GM18499 (cell line): ENCODE measurements around the gene RET.
"Not testable (repeated sequence)": the region's sequence is repeated elsewhere in the genome, so short reads cannot be mapped to it uniquely, and the experiment has no call there.

Source experiments
- ATAC-seq: cut with Tn5 transposase; IDR thresholded peaks from one replicate; pipeline ENCODE4 v1.9.1; 2021; ENCODE audit warnings: moderate number of reproducible peaks; ENCODE audit not compliant: insufficient read depth, unreplicated experiment

The RET gene

DNA sequence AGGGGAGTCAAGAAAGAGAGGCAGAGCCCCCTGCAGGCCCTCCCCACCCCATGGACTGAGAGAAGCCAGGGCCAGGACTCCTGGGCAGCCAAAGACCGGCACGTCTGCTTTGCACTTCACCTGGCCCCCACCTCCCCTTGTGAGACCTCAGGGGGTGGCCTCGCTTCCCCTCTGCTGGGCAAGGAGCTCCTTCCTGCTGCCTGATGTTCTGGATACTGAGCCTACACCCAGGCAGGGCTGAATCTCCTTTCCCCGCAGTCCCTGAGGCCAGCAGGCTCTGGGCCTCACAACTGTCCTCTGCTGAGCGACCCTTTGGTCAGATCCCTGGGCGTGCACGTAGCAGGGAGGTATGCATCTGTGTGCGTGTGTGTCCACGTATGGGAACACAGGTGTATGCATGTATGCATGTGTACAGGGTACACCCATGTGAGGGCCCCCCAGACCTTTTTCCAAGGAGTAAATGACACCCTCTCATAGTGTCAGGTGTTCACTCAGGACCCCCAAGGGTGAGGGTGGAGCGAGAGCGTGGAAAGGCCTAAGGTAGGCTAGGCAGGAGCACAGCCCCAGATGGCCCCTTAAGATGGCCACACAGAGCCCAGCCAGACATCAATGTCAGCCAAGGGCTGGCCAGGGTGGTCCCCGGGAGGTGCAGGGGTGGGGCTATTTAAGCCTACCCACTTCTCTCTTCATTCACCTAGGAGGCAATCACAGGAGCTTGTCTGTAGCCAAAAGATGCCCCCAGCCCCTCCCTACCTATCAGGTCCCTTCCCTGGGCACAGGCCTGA, 1.9 kb upstream of the RET start:
- ATAC-seq: no peak

DNA sequence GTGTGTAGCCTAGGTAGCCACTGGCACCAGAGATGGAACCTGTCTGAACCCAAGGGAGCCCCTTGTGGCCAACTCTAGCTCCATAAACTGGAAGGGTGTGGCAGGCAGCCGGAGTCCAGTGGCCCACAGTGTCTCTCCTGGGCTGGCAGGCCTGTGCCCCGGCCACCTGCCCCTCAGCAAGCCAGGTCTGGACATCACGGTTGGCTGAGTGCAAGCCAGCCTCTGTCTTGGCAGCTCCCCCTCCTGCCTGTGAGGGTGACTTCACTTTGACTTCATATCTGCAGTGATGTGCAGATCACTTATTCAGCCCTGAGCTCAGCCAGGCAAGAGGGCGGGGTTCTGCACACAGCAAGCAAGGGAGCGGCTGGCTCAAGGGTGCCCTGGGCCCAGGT, 1.3 kb upstream of the RET start:
- ATAC-seq: no peak

DNA sequence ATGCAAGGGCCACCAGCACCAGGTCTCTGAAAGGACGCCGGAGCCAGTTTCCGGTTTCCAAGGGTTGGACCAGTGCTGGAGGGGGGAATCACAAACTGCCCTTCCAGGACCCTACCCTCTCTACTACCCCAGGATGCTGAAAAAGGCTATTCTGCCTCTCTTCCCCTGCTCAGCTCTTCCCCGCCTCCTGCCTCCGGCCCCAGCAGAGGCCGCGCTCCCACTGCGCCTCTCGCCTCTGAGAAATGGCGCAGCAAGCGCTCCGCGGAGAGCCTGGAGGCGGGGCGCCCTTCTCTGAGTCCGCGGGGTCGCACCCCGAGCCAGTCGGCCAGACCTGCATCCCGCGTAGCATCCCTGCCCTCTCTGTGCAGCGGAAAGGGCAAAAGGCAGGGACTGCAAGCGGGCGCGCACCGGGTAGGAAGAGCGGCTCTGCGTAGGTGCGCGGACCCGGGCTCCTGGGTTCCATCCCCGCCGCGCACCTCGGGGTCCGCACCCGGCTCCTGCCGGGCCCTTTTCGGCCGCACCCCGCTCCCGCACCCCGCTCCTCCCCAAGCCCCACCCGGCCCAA, 476 bp upstream of the RET start:
- no peak for ATAC-seq

DNA sequence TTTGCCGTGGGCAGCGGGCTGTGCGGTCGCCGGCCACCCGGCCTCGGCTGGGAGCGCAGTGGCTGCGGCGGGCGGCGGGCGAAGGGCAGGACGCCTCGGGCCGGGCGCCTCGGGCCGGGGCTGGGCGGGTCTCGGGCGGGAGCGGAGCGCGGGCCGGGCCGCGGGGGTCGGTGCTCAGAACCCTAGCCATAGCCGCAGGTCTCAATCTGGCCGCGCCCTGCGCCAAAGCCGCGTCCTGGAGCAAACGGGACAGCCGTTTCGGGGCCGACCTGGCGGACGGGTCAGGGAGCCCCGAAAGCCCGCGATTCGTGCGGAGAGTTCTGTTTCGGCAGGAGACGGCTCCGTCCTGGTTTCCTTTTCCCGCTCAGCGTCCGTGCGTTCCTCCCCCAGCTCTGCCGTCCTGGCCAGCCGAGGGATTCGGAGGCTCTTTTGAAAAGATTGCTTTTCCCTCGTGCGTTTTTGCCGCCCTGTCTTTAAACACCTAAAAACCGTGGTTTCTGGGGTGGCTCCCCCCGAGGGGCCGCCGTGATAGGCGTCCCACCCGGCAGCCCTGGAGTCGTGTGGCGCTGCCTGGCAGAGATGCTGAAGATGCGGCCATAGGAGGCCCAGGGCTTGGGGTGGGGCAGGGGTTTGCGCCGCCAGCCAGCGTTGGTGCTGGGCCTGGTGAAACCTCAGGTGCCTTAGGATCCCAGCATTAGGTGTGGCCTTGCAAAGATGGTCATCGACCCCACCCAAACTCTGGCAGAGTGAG, 727 bp downstream of the RET start:
- no peak for ATAC-seq

DNA sequence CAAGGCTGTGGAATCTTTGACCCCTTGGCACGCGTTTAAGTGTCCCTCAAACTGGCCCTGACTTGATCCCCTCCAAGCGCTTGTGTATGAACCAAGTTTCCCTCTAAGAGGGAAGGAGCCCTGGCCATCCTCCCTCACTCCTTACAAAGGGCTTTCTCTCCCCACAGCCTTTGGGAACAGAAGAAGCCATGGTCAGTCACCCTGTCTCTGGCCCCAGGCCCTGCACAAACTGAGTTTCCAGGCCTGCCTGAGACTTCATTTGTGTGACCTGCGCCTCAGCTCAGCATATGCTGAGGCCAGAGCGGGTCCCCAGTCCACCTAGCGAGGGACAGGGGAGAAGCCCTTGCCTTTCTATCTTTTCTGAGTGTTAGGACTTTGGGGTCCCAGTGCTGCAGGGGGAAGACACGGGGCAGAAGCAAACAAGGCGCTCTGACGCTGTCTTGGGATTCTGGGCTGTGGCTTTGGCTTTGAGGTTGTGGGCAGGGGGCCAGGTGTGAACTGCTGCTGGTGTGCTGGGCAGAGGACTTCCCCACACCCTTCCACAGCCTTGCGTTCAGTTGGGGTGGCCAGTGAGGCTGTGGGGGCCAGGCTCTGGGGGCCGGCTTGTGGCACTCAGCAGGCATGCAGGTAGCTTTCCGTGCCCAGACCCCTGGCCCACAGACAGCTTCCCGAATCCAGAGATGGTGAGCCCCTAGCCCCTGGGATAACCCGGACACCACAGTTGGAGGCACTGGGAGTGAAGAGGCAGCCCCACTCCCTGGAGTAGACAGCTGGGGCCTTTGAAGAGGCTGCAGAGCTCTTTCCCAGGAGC, 1.5 kb downstream of the RET start:
- no peak for ATAC-seq

DNA sequence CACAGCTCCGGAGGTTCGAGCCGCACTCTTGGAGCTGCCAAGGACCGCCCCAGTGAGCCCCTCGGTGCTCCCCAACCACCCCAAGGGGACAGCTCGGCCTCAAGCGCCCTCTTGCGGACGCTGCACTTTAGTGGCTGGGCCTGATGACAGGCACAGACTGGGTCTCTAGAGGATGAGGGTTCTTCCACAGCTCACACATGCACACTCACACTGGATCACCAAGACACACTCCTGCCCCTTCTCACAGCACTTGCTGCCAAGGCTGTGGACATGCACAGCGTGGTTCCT, 2.1 kb downstream of the RET start:
- no peak for ATAC-seq

DNA sequence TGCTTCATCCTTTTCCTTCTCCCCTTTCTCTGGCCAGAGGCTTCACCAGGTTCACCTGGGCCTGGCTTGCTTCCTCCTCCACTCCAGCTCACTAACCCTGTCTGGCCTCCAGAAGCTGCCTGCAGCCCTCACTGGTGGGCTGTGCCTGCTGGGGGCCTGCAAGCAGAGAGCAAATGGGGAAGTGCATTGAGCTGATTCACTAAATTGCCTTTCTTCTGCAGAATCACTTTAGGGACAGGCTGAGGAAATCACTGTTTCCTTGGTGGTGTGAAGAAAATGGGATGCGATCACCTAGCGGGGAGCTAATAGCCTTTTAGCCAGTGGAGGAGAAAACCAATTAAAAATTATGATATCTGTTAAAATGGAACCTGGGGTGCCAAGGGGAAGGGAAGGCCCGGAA, 3.0 kb downstream of the RET start:
- no peak for ATAC-seq

DNA sequence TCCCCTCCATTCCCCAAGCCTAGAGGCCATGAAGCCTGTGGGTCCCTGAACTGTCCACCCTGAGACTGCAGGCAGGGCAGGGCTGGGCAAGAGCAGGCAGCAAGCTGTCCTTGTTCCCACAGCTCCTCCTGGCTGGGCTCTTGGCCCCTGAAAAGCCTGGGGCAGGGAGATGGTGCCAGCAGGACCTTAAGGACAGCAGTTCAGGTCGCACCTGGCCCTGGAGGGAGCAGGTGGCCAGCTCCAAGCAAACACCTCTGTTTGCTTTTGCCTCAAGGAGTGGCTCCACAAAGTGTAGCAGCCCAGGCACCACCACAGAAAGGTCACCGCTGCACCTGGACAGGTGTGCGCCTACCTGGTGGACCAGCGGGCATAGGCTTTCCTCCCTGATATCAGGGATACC, 5.2 kb downstream of the RET start:
- no peak for ATAC-seq

DNA sequence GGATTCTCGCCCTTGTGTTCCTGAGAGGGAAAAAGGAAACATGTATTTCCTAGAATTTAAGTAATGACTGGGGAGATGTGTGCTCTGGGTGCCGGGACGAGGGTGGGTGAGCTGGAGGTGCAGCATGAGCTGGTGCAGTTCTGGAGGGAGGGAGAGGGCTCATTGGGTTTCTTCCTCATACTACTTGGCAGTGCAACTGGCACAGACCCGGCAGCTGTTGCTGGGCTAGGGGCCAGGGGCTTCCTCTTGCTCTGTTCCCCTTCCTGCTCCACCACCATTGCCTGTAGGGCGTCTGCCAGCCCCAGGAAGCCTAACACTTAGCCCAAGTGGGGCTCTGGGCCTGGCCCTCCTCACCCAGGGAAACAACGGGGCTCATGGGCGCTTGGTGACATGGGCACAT, 5.9 kb downstream of the RET start:
- no peak for ATAC-seq

DNA sequence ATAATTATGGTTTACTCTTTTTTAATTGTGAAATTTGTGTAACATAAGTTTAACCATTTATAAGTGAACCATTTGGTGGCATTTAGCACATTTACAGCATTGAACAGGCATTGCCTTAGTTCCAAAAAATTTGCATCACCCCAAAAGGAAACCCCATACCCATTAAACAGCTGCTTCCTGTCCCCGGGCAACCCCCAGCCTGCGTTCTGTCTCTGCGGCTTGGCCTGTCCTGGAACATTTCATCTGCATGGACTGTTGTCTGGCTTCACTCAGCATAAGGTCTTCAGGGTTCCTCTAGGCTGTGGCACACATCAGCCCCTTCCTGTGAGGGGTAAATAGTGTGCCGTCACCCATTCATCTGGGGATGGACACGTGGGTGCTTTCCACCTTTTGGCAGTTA, 6.9 kb downstream of the RET start:
- ATAC-seq: no peak

DNA sequence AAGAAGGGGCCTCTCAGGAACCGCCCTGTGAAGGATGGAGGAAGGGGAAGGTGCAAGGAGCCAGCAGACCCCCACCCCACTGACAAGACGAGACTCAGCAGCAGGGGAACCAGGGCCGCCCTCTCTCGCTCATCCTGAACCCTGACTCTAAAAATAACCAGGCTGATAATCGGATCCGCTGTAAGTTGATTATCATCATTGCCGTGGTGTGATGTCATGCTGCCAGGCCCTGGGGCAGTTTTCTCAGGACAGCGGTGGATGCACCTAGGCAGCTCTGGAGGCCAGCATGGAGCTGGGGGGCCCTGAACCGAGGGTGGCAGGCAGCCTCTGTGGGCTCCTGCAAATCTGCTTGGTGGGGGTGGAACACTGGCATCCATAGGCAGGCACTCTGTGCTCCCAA, 7.9 kb downstream of the RET start:
- ATAC-seq: no peak

DNA sequence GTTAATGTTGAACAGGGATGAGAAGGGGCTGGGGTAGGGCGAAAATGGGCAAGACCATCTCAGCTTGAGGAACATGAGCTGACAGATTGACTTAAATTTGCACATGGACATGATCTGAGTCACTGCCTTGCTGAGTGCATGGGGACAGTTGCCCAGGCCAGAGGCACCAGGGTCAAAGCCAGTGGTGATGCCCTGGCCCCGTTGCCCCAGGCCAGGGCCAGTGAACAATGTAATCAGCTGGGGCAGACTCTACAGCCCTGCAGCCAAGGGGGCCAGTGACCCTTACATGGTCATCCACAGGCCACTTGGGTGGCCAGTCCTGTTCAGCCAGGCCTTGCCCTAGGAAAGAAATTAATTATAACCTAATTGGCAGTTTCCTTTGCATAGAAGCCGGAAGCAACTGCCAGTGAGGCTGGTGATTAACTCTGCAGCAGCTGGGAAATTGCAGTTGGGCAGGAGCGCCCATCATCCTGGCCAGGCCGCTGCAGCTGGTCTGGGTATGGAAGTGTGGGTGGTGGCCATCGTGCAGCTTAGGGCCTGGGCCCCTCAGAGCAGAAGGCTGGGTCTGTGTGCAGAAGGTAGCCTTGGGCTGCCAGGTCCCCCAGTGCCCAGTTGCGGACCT, 9.6 kb downstream of the RET start:
- ATAC-seq: no peak

DNA sequence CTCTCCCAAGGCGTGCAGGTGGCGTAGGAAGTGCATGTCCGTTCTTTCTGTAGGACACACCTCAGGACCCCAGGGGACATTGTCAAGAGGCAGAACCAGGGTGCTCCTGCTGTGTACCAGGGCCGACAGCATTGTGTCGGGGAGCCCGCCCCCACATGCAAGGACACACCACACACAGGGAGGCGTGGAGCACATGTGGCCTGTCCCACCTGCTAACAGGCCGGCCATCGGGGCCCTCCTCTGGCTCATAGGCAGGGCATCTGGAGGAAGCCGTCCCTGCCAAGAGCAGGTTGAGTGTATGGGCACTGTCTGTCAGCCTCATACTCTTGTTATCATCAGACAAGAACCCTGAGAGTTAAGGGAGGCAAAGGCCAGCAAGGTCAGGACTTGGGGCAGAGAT, 12.7 kb downstream of the RET start:
- ATAC-seq: no peak

DNA sequence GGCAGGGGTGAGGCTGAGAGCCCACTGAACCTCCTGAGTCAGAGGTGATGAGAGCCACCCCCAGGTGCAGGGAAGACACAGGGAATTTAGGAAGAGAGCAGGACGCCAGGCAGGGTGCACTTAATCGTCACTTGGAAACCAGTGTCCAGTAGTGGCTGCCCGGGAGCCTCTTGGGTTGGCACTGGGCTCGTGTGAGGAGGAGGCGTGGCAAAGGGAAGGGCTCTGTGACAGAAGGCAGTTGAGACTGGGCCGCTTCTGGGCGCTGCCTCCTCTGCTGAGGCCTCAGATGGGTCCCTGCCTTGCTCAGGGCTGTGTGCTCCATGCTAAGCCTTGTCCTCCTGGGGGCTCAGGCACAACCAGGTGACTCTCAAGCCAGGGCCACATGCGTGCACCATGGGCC, 13.3 kb downstream of the RET start:
- ATAC-seq: no peak

DNA sequence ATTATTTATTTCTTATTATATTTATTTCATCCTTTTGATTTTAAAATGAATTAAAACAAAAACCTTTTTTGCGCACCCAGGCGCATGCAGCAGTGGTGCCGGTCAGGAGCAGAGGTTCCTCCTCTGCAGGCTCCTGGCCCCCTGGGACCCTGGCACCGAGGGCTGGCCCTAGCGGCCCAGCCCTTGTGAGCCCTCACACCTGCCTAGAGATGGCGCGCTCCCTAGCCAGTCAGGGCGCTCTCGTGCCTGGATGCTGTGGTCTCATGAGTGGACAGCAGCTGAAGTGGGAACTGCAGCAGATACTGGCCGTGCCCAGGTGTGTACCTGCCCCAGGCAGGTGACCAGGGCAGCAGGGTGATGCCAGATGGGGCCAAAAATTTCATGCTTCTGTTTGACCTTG, 13.8 kb downstream of the RET start:
- ATAC-seq: no peak

DNA sequence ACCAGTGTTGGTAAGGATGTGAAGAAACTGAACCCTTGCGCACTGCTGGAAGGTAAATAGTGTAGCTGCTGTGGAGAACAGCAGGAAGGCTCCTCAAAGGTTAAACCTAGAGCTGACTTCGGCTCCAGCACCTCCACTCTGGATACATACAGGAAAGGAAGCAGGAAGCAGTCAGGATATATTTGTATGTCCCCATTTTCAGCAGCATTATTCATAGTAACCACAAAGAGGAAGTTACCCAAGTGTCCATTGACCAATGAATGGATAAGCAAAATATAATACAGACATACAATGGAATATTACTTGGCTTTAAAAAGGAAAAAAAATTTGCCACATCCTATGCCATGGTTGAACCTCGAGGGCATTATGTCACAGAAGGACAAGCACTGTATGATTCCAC, 15.0 kb downstream of the RET start:
- ATAC-seq: no peak

DNA sequence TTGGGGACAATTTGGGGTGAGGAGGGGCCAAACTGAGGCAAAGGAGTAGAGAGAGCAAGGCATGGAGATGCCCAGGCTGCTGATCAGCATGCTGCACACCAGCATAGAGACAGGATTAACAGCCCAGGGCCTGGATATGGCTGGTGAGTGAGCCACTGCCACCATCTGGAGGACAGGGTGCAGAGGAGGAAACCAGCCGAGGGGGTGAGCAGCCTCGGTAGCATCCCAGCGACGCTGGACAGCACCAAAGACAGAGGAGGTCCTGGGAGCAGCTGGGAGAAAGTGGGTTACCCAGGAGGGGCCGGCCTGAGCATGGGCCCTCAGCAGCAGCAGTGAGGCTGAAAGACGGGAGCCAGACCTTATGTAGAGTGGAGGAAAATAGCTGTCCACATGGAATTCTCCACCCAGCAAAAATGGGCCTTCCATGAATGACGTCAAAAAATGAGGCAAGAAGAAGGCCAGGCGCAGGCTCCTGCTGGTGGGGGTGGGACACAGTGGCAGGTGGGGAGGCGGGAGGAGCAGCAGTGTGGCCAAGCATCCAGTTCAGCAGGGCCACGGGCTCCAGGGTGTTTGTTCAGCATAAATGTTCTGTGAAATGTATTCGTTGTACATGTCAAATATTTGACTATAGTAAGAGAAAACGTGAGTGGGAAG, 16.7 kb downstream of the RET start:
- ATAC-seq: no peak

DNA sequence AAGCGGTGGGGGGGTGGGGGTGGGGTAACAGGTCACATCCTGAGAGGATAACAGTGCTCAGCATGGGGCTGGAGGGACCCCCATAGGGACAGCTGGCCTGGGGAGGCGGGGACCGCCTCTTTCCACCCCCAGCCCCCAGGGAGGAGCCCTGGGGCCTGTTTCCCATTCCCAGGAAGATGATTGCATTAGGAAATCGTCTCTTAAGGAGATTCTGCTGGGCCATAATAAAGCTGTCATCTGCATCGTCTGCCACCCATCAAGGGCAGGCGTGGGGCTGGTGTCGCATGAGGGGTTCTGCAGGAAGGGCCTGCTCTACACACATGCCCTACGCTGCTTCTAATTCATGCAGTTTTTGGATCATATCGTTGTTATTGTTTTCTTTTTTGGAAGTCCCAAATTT, 17.2 kb downstream of the RET start:
- no peak for ATAC-seq

DNA sequence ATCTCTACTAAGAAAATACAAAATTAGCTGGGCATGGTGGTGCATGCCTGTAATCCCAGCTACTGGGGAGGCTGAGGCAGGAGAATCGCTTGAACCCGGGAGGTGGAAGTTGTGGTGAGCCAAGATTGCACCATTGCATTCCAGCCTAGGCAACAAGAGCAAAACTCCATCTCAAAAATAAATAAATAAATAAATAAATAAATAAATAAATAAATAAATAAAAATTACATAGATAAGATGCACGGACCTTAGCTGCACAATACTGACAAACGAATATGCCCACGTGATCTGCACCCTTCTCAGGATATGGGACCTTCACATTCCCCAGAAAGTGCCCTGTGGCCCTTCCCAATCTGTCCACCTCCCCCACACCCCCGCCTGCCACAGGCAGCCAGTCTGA, 22.5 kb downstream of the RET start:
- not testable (repeated sequence) for ATAC-seq

DNA sequence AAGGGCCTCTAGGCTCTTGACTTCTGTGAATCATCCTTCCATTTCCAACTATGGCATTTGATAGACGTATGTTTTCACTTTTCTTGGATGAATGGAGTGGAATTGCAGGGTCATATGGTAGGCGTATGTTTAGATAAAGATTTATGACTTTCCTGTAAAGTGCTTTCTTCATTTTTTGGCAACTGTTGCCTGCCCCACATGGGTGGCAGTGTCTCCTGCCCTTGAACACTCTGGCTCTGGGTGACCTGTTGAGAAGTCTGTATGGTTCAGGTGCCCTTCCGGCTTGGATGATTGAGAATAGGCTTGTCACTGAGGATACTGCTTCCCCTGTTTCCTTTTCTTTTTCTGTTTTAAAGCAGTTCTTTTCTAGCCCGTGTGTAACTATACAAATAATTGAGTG, 23.1 kb downstream of the RET start:
- ATAC-seq: no peak
